ENCODE measurements around the gene OR7A10.
"Not testable (repeated sequence)": the region's sequence is repeated elsewhere in the genome, so short reads cannot be mapped to it uniquely, and the experiment has no call there.

Gene OR7A10

DNA sequence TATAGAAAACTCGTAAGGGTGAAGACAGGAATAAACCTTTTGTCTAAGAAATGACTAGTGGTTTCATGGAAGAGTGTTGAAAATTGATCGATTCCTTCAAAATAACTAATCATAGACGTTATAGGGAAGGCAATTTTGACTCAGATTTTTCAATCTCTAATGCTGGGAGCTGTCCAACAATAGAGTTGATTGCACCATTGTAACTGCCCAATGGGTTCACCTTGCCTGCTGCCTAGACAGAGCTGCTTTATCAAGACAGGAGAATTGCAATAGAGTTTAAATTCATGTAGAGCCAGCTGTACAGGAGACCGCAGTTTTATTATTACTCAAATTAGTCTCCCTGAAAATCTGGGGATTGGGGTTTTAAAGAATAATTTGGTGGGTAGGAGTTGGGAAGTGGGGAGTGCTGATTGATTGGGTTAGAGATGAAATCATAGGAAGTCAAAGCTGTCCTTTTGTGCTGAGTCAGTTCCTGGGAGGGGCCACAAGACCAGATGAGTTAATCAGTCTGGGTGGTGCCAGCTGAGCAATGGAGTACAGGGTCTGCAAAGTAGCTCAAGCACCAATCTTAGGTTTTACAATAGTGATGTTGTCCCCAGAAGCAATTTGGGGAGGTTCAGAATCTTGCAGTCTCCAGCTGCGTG is 53.5 kb downstream of the OR7A10 start:
- no peak for DNase-seq (ENCODE audit: low read depth in 1 of 2, low spot score in 1 of 2)

GRCh38 chr19:14792250-14792649 is 56.5 kb downstream of the OR7A10 start:
- DNase-seq (ENCODE audit: low read depth in 1 of 2, low spot score in 1 of 2): not testable (repeated sequence)

Measured in activated CD4-positive, alpha-beta T cell treated with anti-CD3 and anti-CD28 coated beads, Interleukin-2, amount 50 U/mL, for 24 hours (primary cell).